K562 (cell line): Measurements from ENCODE around the gene YEATS2. TPM values are rescaled to one million over a fixed set of nuclear protein-coding genes. Genes with fewer than 3 reads are reported as not detected.

Source experiments
- ATAC-seq: fragments of 200-7000 bp; cut with Tn5 transposase; 3 replicates; pipeline ENCODE4 v1.9.1; 2020; ENCODE audit warnings: moderate library complexity
- BruUV-seq: library from RNA; stranded (reverse); fragments of 400-500 nt; replicated peaks from 2 replicates; lab custom pipeline; 2021; lab: Mats Ljungman, UMichigan
- CTCF ChIA-PET: fragments of 300-600 bp; formaldehyde crosslinking; extraction: SDS; loops from one replicate; lab custom pipeline; 2021; ENCODE audit warnings: low intra/inter-chr PET ratio; lab: Yijun Ruan, JAX
- POLR2A ChIA-PET: fragments of 300-600, 350-650 bp; sonication (Branson Sonifier 250); formaldehyde crosslinking; extraction: SDS; loops from one replicate; lab custom pipeline; 2021; ENCODE audit warnings: antibody characterized with exemption, inconsistent platforms; lab: Yijun Ruan, JAX
- DNase-seq, 4 experiments: peaks; one replicate each; pipeline versions ENCODE4 v3.0.0 to v3.0.0-alpha.2; 2011 to 2018; ENCODE audit warnings: low spot score in 3 of 4, mixed read lengths in 3 of 4; ENCODE audit errors: extremely low read depth in 1 of 4
- FAIRE-seq: peaks from 2 replicates; lab custom pipeline; 2011; peaks lifted over from hg19 to GRCh38; lab: Jason Lieb, UNC
- H2AFZ ChIP-seq: 2 replicates; pipeline ENCODE4 v1.6.0; 2011; ENCODE audit warnings: low read depth, low read length, control low read depth, inconsistent platforms
- H3K27ac ChIP-seq: fragments of 200-600 bp; 3 replicates; pipeline ENCODE4 v1.8.0; 2011; ENCODE audit warnings: low read depth, mild to moderate bottlenecking, control low read depth, inconsistent platforms, low read length, moderate library complexity, mixed read lengths; ENCODE audit errors: extremely low read depth
- H3K27me3 ChIP-seq, 2 experiments: fragments of 300-600 bp in 1 of 2; 2 replicates in 1 of 2; 3 replicates in 1 of 2; pipeline versions ENCODE4 v1.6.0 to v1.8.0; 2011; ENCODE audit warnings: inconsistent platforms in 2 of 2, low read length in 2 of 2, mild to moderate bottlenecking in 1 of 2, mixed read lengths in 1 of 2, moderate library complexity in 1 of 2; ENCODE audit not compliant: control insufficient read depth in 2 of 2, insufficient read depth in 2 of 2
- H3K36me3 ChIP-seq: fragments of 300-600 bp; 3 replicates; pipeline ENCODE4 v1.8.0; 2011; ENCODE audit warnings: mild to moderate bottlenecking, low read length, inconsistent platforms; ENCODE audit not compliant: control insufficient read depth, insufficient read depth
- H3K4me1 ChIP-seq, 2 experiments: fragments of 200-600 bp in 1 of 2; replicated peaks in 1 of 2; 2 replicates in 1 of 2; 3 replicates in 1 of 2; pipeline versions ENCODE4 v1.5.1 to v1.8.0; 2011; ENCODE audit warnings: inconsistent platforms in 2 of 2, low read length in 2 of 2, mild to moderate bottlenecking in 1 of 2, mixed read lengths in 1 of 2, moderate library complexity in 1 of 2; ENCODE audit not compliant: control insufficient read depth in 2 of 2, insufficient read depth in 2 of 2
- H3K4me2 ChIP-seq: 2 replicates; pipeline ENCODE4 v1.6.1; 2011; ENCODE audit warnings: low read length, control low read depth, inconsistent platforms, mixed read lengths; ENCODE audit not compliant: insufficient read depth
- H3K4me3 ChIP-seq: fragments of 200-600 bp; sonication (generic), shearing (Covaris generic); 2 replicates; pipeline ENCODE4 v1.5.1; 2016; ENCODE audit warnings: control low read depth, inconsistent platforms
- H3K79me2 ChIP-seq: fragments of 200-600 bp; 3 replicates; pipeline ENCODE4 v1.8.0; 2011; ENCODE audit warnings: low read length, inconsistent platforms; ENCODE audit not compliant: control insufficient read depth, insufficient read depth
- H3K9ac ChIP-seq, 2 experiments: 2 replicates each; pipeline versions ENCODE4 v1.6.0 to v1.6.1; 2011; ENCODE audit warnings: low read depth in 2 of 2, low read length in 2 of 2, control low read depth in 1 of 2, inconsistent platforms in 1 of 2, mild to moderate bottlenecking in 1 of 2, mixed read lengths in 1 of 2; ENCODE audit not compliant: insufficient read depth in 1 of 2
- H3K9me1 ChIP-seq: one replicate; pipeline ENCODE4 v1.6.0; 2011; ENCODE audit warnings: inconsistent platforms, mild to moderate bottlenecking, low read length, moderate library complexity; ENCODE audit not compliant: control insufficient read depth, insufficient read depth
- H3K9me3 ChIP-seq: replicated peaks from 2 replicates; pipeline ENCODE4 v1.5.1; 2011; ENCODE audit warnings: low read depth, low read length, inconsistent platforms; ENCODE audit not compliant: control insufficient read depth, insufficient read depth
- H4K20me1 ChIP-seq: replicated peaks from 2 replicates; pipeline ENCODE4 v1.6.1; 2011; ENCODE audit warnings: low read length, inconsistent platforms, mixed read lengths; ENCODE audit not compliant: control insufficient read depth, insufficient read depth
- AFF4 ChIP-seq: sonication (generic); formaldehyde crosslinking; IDR thresholded peaks from 2 replicates; pipeline ENCODE4 v1.8.0; 2023; ENCODE audit warnings: mild to moderate bottlenecking, missing genetic modification reagents
- HCFC1 ChIP-seq: IDR thresholded peaks from 2 replicates; pipeline ENCODE4 v1.6.1; 2012; ENCODE audit warnings: low read depth, low read length, improper control_type of control experiment
- SMARCC2 ChIP-seq: fragments of 450-650 bp; IDR thresholded peaks from 2 replicates; pipeline ENCODE4 v1.6.1; 2017; ENCODE audit warnings: antibody characterized with exemption, moderate library complexity, mild to moderate bottlenecking, low read depth
- WGBS: fragments of 100-300 bp; shearing (Covaris generic); methylation state at CpG from one replicate; pipeline ENCODE4 v1.1.6; 2016; ENCODE audit warnings: low coverage, mixed read lengths; ENCODE audit not compliant: insufficient coverage; ENCODE audit errors: missing lambda C conversion rate; 5-methylcytosine and 5-hydroxymethylcytosine counted together
- in situ Hi-C: fragments of 300-500 bp; cut with MboI; formaldehyde crosslinking; loops from 4 replicates; pipeline ENCODE4 v1.15.0; 2018; ENCODE audit warnings: inconsistent platforms, mixed read lengths
- intact Hi-C: fragments of 100-400 bp; cut with micrococcal nuclease; formaldehyde crosslinking; loops from 2 replicates; pipeline ENCODE4 v1.14.2; 2022
- polyA plus RNA-seq, 8 experiments: library from polyadenylated mRNA; depleted of rRNA in 4 of 8; stranded (reverse) in 5 of 8; unstranded in 3 of 8; fragments of >200 nt; fragmentation: Nextera tagmentation in 2 of 8; fragmentation: Illumina TruSeq in 1 of 8; extraction: Ambion mirVana in 2 of 8; extraction: Trizol in 1 of 8; gene quantifications; 2 replicates each; pipeline versions ENCODE4 v1.2.1 to v1.2.3, GENCODE V29; 2011 to 2014; ENCODE audit warnings: inconsistent platforms in 1 of 8, missing spikeins in 1 of 8
- total RNA-seq, 7 experiments: library from RNA; depleted of rRNA in 6 of 7; stranded (reverse); fragments of >200 nt in 6 of 7; fragmentation: Illumina TruSeq in 2 of 7; extraction: Trizol in 2 of 7; gene quantifications; 2 replicates each; pipeline versions ENCODE4 v1.2.1 to v1.2.3, GENCODE V29; 2011 to 2021; ENCODE audit warnings: low replicate concordance in 1 of 7

YEATS2 gene
- total and polyA plus RNA-seq, 9 of the 15 experiments (the other 6 are each of a cell fraction or from before 2014, with no cell fraction given), result 1.8 to 35.2 (median 19.0) TPM

GRCh38 chr3:183800243-183800863 lies 102.8 kb downstream of the YEATS2 start (continued):
- TF ChIP-seq AFF4 (CRISPR knock-in tag), result no peak

- H2AFZ ChIP-seq, result no peak overlapping the region
- no peak for TF ChIP-seq HCFC1
- no peak for TF ChIP-seq SMARCC2
- ChIA-PET POLR2A (no interaction called here), CTCF (no interaction called here)
- no peaks in the 10 kb centered on the region for H3K9me3 ChIP-seq
- FAIRE-seq, result no peak
- H3K79me2 ChIP-seq, result no peaks in the 10 kb centered on the region
- H3K36me3 ChIP-seq, result peaks cover 80% of the 10 kb centered on the region
- no peak overlapping the region for H3K9ac ChIP-seq
- DNase-seq, result no peak
- no peaks in the 10 kb centered on the region; a peak in 2 of 5 replicates for H3K4me1 ChIP-seq
- 88% methylated on average over 5 of the region's 5 CpGs for WGBS
- H3K4me2 ChIP-seq, result no peak overlapping the region
- no TSS peak for BruUV-seq
- H3K27me3 ChIP-seq, result no peaks in the 10 kb centered on the region
- in situ Hi-C loops, result no loop called here
- no peak for ATAC-seq
- no peaks in the 10 kb centered on the region for H3K9me1 ChIP-seq
- no peak overlapping the region for H3K27ac ChIP-seq
- intact Hi-C loops, result no loop called here
- H3K4me3 ChIP-seq, result no peak overlapping the region
- H4K20me1 ChIP-seq, result no peaks in the 10 kb centered on the region; the same call in 1 of the 2 replicates
Observed at GRCh38 chr3:183801601-183802000, 104.0 kb downstream of the YEATS2 start.
